ENCODE results near the gene CCDC152.

GRCh38 chr5:42811591-42812446, 55.2 kb downstream of the CCDC152 start, which contains the start of gene SELENOP:
- TF ChIP-seq CTCF (conservative IDR thresholded peaks at IDR 0.05) (no peak), ZFX (IDR thresholded peaks at IDR 0.05) (no peak)

All from C4-2B (cell line).